Nephron (organoid): Measurements from ENCODE around the gene NRXN2.

Source experiments
- H3K27ac Mint-ChIP-seq, 3 experiments: 2 replicates each; pipeline ENCODE4 v1.8.0; 2020; ENCODE audit warnings: mixed read lengths in 3 of 3, mild to moderate bottlenecking in 2 of 3, moderate library complexity in 1 of 3
- H3K27me3 Mint-ChIP-seq: 2 replicates; pipeline ENCODE4 v1.8.0; 2021; ENCODE audit warnings: low read depth, mild to moderate bottlenecking, moderate library complexity, mixed read lengths
- H3K36me3 Mint-ChIP-seq: 2 replicates; pipeline ENCODE4 v1.8.0; 2020; ENCODE audit warnings: low read depth, mixed read lengths
- H3K4me1 Mint-ChIP-seq: 2 replicates; pipeline ENCODE4 v1.8.0; 2020; ENCODE audit warnings: mixed read lengths
- H3K4me3 Mint-ChIP-seq, 3 experiments: 2 replicates each; pipeline ENCODE4 v1.8.0; 2020; ENCODE audit warnings: mild to moderate bottlenecking in 3 of 3, mixed read lengths in 3 of 3, moderate library complexity in 2 of 3
- H3K9me3 Mint-ChIP-seq: 2 replicates; pipeline ENCODE4 v1.8.0; 2020; ENCODE audit warnings: mixed read lengths
- CTCF ChIP-seq, 3 experiments: fragments of 200-600 bp; sonication (generic); IDR thresholded peaks; one replicate each; pipeline ENCODE4 v1.5.0; 2021; ENCODE audit warnings: antibody characterized with exemption in 3 of 3; ENCODE audit not compliant: unreplicated experiment in 3 of 3

NRXN2 gene

DNA sequence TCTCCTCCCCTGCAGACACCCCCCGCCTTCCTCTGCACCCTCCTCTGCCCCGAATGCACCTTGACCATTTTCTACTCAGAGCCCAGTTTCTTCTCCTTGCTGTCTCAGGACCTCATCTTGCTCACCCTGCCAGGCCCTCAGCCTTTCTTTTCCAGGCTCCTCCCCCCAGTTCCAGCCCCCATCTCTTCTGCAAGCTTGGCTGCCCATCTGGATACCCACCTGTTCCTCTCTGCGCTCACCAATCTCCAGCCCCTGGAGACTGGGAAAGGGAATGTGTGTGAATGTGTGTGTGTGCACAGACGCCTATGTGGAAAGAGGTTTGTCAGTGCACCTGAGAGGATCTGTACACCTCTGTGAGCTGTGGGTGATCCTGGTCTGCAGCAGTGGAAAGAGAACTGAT is 95.6 kb downstream of the NRXN2 start:
- peak overlapping the region; percentile 44 to 49 (median 45) for H3K27ac Mint-ChIP-seq
- no peak for TF ChIP-seq CTCF (IDR thresholded peaks at IDR 0.05; ENCODE audit: unreplicated experiment in 3 of 3)
- H3K36me3 Mint-ChIP-seq: peaks cover 41% of the 10 kb centered on the region
- no peak overlapping the region for H3K4me3 Mint-ChIP-seq
- H3K4me1 Mint-ChIP-seq: peaks cover 15% of the 10 kb centered on the region
- H3K27me3 Mint-ChIP-seq: peaks cover 21% of the 10 kb centered on the region
- H3K9me3 Mint-ChIP-seq: no peaks in the 10 kb centered on the region

DNA sequence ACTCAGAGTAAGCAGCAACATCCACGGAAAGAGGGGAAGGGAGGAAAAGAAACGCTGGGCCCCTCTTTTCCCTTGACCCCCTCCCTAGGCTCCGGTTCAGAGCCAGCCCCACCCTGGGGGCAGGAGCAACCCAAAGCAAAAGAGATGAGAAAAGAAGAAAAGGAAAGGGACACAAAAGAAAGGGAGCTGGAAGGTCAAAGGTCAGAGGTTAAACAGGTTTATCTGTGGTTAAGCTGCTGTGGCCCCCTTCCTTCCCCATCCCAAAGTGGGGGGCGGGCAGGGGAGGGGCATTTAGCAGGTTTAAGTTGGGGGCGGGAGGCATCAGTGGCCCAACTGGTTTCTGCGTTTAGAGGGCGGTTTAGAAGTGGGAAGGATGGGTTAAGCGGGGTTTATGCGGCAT is 96.4 kb downstream of the NRXN2 start:
- no peak overlapping the region for H3K4me3 Mint-ChIP-seq
- peaks cover 14% of the 10 kb centered on the region for H3K27me3 Mint-ChIP-seq
- peaks cover 17% of the 10 kb centered on the region for H3K4me1 Mint-ChIP-seq
- H3K36me3 Mint-ChIP-seq: peaks cover 36% of the 10 kb centered on the region
- no peak overlapping the region for H3K27ac Mint-ChIP-seq
- no peak for TF ChIP-seq CTCF (IDR thresholded peaks at IDR 0.05; ENCODE audit: unreplicated experiment in 3 of 3)
- H3K9me3 Mint-ChIP-seq: no peaks in the 10 kb centered on the region

DNA sequence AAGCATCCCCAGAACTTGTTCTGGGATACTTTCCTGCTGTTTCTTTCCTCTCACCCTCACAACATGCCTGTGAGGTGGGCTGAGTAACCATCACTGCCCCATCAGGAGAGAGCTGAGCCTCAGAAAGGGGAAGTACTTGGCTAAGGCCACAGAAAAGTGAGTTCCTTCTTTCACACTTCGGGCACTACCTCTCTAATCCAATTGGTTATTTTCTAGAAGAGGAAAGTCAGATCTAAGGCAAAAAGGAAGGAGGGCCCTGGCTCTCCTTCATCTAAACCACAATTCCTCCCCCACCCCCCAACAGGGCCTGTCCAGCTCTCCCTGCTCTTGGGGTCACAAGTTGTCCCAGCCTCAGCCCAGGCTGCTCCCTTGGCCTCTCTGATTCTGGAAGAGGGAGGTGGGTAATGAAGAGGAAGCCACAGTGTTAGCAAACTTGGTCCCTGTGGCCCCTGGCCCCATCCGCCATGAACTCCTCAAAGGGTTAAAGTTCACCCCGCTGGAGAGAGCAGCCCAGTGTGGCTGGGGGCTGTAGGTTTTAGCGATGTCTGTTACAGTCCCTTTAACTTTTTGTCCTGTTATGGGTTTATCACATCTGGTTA is 98.0 kb downstream of the NRXN2 start:
- Mint-ChIP-seq H3K4me1 (peaks cover 31% of the 10 kb centered on the region), H3K27me3 (peaks cover 10% of the 10 kb centered on the region), H3K27ac (no peak overlapping the region), H3K36me3 (peaks cover 34% of the 10 kb centered on the region), H3K9me3 (no peaks in the 10 kb centered on the region), H3K4me3 (no peak overlapping the region)
- TF ChIP-seq CTCF (IDR thresholded peaks at IDR 0.05; ENCODE audit: unreplicated experiment in 3 of 3): no peak

DNA sequence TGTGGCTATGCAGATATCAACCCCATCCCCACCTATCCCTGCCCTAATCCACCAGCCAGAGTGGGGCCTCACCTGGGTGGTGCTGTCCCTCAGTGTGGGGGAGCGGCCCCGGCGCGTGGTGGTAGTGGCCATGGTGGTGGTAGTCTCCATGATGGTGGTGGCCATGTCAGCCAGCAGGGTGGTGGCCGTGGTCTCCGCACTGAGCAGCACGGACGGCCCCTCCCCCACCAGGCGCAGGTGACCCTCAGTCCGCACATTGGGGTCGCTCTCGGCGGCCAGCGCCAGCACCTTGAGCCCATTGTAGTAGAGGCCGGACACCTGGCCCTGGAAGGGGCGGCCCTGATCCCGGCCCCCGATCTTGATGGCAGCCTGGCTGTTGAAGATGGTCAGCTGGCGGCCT is 100.3 kb downstream of the NRXN2 start:
- peaks cover 35% of the 10 kb centered on the region for H3K4me1 Mint-ChIP-seq
- H3K27me3 Mint-ChIP-seq: no peaks in the 10 kb centered on the region
- peaks cover 27% of the 10 kb centered on the region for H3K36me3 Mint-ChIP-seq
- no peak overlapping the region for H3K4me3 Mint-ChIP-seq
- no peak for TF ChIP-seq CTCF (IDR thresholded peaks at IDR 0.05; ENCODE audit: unreplicated experiment in 3 of 3)
- H3K9me3 Mint-ChIP-seq: no peaks in the 10 kb centered on the region
- H3K27ac Mint-ChIP-seq: peak overlapping the region; percentile 94 to 99 (median 94)

DNA sequence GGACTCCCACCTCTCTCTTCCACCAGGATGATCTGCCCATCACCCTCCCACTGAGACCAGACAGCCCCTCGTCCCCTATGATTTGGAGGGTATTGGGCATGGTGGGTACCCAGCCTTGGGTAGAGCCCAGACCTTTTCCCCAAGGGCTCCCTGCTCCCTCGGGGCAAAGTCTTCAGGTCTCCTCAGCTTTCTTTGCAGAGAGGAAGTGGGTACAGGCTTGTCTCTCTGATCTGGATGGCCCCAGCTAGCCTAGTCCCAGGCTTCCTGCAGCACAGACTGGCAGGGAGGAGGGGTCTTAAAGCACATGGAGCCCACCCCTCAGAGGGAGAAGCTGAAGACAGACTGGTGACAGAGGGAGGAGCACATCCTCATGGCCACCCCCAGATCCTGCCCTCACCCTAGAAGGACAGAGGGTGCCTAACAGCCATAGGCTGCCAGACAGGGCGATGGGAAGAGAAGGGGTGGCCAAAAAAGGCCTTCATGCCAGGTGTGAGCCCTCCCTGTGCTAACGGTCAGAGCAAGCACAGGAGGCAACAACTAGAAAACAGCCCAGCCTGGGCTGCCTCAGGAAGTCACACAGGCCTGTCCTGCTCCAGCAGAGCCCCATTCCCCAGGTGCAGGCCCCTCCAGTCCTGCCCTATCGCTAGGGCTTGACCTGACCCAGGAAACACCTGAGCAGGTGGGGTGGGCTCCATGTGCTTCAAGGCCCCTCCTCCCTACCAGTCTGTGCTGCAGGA is 101.5 kb downstream of the NRXN2 start:
- no peak for TF ChIP-seq CTCF (IDR thresholded peaks at IDR 0.05; ENCODE audit: unreplicated experiment in 3 of 3)
- Mint-ChIP-seq H3K9me3 (no peaks in the 10 kb centered on the region), H3K27ac (peak overlapping the region; percentile 99 to 100 (median 99)), H3K4me3 (peak overlapping the region in 1 of 3 experiments; percentile 81), H3K36me3 (peaks cover 25% of the 10 kb centered on the region), H3K27me3 (peaks cover 3% of the 10 kb centered on the region), H3K4me1 (peaks cover 30% of the 10 kb centered on the region)
